ENCODE measurements around the gene LDLRAD2. TPM values are rescaled to one million over a fixed set of nuclear protein-coding genes. Genes with fewer than 3 reads are reported as not detected.

LDLRAD2 gene
- total and polyA plus RNA-seq, 4 donors = 0.12 to 2.7 (median 0.23) TPM; not detected in 1

GRCh38 chr1:21873761-21874160 is 61.7 kb downstream of the LDLRAD2 start:
- Histone ChIP-seq H3K36me3 (ENCODE audit: control insufficient read depth in 4 of 4, insufficient read depth in 3 of 4, low read depth in 1 of 4, low read length in 3 of 4) (peaks cover 0 to 6% (median 1%) of the 10 kb centered on the region in 4 donors), H3K4me1 (ENCODE audit: control insufficient read depth in 4 of 4, insufficient read depth in 4 of 4, low read length in 3 of 4) (no peaks in the 10 kb centered on the region), H3K4me3 (ENCODE audit: low read depth in 1 of 3, low read length in 3 of 3) (no peak overlapping the region), H3K27ac (ENCODE audit: low read depth in 1 of 2, low read length in 2 of 2) (no peak overlapping the region), H3K9me3 (ENCODE audit: control insufficient read depth in 4 of 4, low read length in 3 of 4) (no peaks in the 10 kb centered on the region), H3K9ac (ENCODE audit: low read depth in 1 of 2, low read length in 2 of 2) (no peak overlapping the region), H3K27me3 (ENCODE audit: control insufficient read depth in 4 of 4, insufficient read depth in 4 of 4, low read length in 3 of 4) (no peaks in the 10 kb centered on the region)
- DNase-seq (ENCODE audit: low spot score) = no peak
- TF ChIP-seq SP1 (IDR thresholded peaks at IDR 0.05) (no peak), MAX (IDR thresholded peaks at IDR 0.05) (no peak), RXRA (IDR thresholded peaks at IDR 0.05) (no peak), JUND (IDR thresholded peaks at IDR 0.05) (no peak), ZBTB33 (IDR thresholded peaks at IDR 0.05) (no peak), EGR1 (IDR thresholded peaks at IDR 0.05; ENCODE audit: low read depth in 2 of 2) (no peak)
- WGBS = 94% methylated on average over 10 of the region's 10 CpGs

GRCh38 chr1:21874328-21874727 is 62.3 kb downstream of the LDLRAD2 start:
- H3K4me1 ChIP-seq (ENCODE audit: control insufficient read depth in 4 of 4, insufficient read depth in 4 of 4, low read length in 3 of 4) = no peaks in the 10 kb centered on the region
- no peak overlapping the region for H3K27ac ChIP-seq (ENCODE audit: low read depth in 1 of 2, low read length in 2 of 2)
- TF ChIP-seq REST (IDR thresholded peaks at IDR 0.05) (no peak), NR2F2 (IDR thresholded peaks at IDR 0.05) (no peak), RXRA (IDR thresholded peaks at IDR 0.05) (no peak), YY1 (IDR thresholded peaks at IDR 0.05) (no peak), SP1 (IDR thresholded peaks at IDR 0.05) (no peak), TAF1 (conservative IDR thresholded peaks at IDR 0.05) (no peak)
- no peak overlapping the region for H3K9ac ChIP-seq (ENCODE audit: low read depth in 1 of 2, low read length in 2 of 2)
- peaks cover 0 to 8% (median 1%) of the 10 kb centered on the region in 4 donors for H3K36me3 ChIP-seq (ENCODE audit: control insufficient read depth in 4 of 4, insufficient read depth in 3 of 4, low read depth in 1 of 4, low read length in 3 of 4)
- H3K27me3 ChIP-seq (ENCODE audit: control insufficient read depth in 4 of 4, insufficient read depth in 4 of 4, low read length in 3 of 4) = no peaks in the 10 kb centered on the region
- no peak overlapping the region for H3K4me3 ChIP-seq (ENCODE audit: low read depth in 1 of 3, low read length in 3 of 3)
- no peaks in the 10 kb centered on the region for H3K9me3 ChIP-seq (ENCODE audit: control insufficient read depth in 4 of 4, low read length in 3 of 4)
- DNase-seq (ENCODE audit: low spot score) = no peak
- WGBS = 90% methylated on average over 16 of the region's 16 CpGs

Other genes starting within 250 kb of the LDLRAD2 start
- 10 to 100 TPM; 10.7 to 23.1 TPM for gene RAP1GAP, start 142.9 kb upstream of the LDLRAD2 start, total RNA-seq
- gene RAP1GAP, start 142.9 kb upstream of the LDLRAD2 start, polyA plus RNA-seq = 10 to 100 TPM in 1 of 2 donors, 1 to 10 TPM in 1; 8.6 to 11.8 TPM
- 10 to 100 TPM; 30.5 to 34.9 TPM for gene USP48, start 29.1 kb upstream of the LDLRAD2 start, total RNA-seq
- 10 to 100 TPM in 1 of 2 donors, 1 to 10 TPM in 1; 7.8 to 15.8 TPM for gene USP48, start 29.1 kb upstream of the LDLRAD2 start, polyA plus RNA-seq
- 10 to 100 TPM; 26.8 to 43.9 TPM for gene HSPG2, start 125.0 kb downstream of the LDLRAD2 start, total RNA-seq
- gene HSPG2, start 125.0 kb downstream of the LDLRAD2 start, polyA plus RNA-seq = 10 to 100 TPM in 1 of 2 donors, 1 to 10 TPM in 1; 5.6 to 21.0 TPM
- gene CELA3B, start 164.8 kb downstream of the LDLRAD2 start, total RNA-seq = not detected
- not detected for gene CELA3B, start 164.8 kb downstream of the LDLRAD2 start, polyA plus RNA-seq
- gene CELA3A, start 189.4 kb downstream of the LDLRAD2 start, total RNA-seq = under 1 TPM in 1 of 2 donors, not detected in 1; 0.23 TPM
- gene CELA3A, start 189.4 kb downstream of the LDLRAD2 start, polyA plus RNA-seq = under 1 TPM in 1 of 2 donors, not detected in 1; 0.06 TPM
- gene CDC42, start 240.4 kb downstream of the LDLRAD2 start, total RNA-seq = 100 to 1,000 TPM in 1 of 2 donors, 10 to 100 TPM in 1; 68.4 to 140 TPM
- 10 to 100 TPM; 40.3 to 69.6 TPM for gene CDC42, start 240.4 kb downstream of the LDLRAD2 start, polyA plus RNA-seq